LNCAP (cell line): ENCODE data around the gene ATF3.

Source experiments
- TF ChIP-seq, protein P1 (sequence below): fragments of 450-650 bp; IDR thresholded peaks from 2 replicates; pipeline ENCODE4 v1.5.1; 2017; ENCODE audit warnings: mild to moderate bottlenecking

Gene ATF3

DNA sequence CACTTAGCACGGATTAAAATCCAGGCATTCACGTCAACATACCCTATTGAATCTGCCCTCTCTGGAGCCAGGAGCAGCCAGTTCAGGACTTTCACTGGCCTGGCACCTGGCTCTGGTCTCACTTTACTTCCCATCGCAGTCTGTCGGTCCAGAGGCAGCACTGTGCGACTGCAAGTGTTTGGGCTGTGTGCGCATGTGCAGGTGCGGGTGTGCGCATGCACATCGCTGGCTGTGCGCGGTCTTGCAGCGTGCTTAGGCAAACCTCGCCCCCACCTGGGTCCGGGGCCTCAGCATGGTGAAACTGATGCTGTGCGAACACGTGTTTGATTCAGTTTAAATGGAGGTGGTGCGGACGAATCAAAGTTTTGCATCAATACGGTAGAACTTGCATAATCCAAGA, 38.0 kb downstream of the ATF3 start:
- TF ChIP-seq, protein P1, sequence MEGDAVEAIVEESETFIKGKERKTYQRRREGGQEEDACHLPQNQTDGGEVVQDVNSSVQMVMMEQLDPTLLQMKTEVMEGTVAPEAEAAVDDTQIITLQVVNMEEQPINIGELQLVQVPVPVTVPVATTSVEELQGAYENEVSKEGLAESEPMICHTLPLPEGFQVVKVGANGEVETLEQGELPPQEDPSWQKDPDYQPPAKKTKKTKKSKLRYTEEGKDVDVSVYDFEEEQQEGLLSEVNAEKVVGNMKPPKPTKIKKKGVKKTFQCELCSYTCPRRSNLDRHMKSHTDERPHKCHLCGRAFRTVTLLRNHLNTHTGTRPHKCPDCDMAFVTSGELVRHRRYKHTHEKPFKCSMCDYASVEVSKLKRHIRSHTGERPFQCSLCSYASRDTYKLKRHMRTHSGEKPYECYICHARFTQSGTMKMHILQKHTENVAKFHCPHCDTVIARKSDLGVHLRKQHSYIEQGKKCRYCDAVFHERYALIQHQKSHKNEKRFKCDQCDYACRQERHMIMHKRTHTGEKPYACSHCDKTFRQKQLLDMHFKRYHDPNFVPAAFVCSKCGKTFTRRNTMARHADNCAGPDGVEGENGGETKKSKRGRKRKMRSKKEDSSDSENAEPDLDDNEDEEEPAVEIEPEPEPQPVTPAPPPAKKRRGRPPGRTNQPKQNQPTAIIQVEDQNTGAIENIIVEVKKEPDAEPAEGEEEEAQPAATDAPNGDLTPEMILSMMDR, result no peak

GRCh38 chr1:212647004-212647403, 38.4 kb downstream of the ATF3 start:
- TF ChIP-seq, protein P1, result no peak

GRCh38 chr1:212648431-212648830, 39.9 kb downstream of the ATF3 start:
- TF ChIP-seq, protein P1, result no peak

- TF ChIP-seq, protein P1, result no peak
Observed at GRCh38 chr1:212649020-212649419, 40.5 kb downstream of the ATF3 start.

GRCh38 chr1:212650228-212650627, 41.7 kb downstream of the ATF3 start:
- TF ChIP-seq, protein P1, result no peak

DNA sequence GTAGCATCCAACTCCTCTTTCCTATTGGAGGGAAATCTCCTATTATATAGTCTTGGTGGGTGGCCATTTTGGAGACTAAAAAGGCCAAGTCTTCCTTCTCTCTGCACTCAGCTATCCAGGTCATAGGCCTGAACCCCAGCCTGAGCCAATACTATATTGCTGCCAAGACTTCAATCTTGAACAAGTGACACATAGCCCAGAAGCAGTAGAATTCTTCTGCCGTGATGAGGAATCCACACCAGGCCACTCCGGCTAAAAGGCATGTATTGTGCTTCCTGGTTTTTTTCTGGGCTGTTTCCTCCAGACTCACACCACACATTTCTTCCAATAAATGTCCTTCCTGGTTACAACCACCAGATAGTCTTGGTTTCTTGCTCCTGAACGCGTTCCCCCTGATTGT, 43.0 kb downstream of the ATF3 start:
- TF ChIP-seq, protein P1, result no peak

- TF ChIP-seq, protein P1, result no peak
Observed at GRCh38 chr1:212651977-212652376, 43.4 kb downstream of the ATF3 start.

- TF ChIP-seq, protein P1, result no peak
Observed at GRCh38 chr1:212652609-212653008, 44.0 kb downstream of the ATF3 start.
